ENCODE results near the gene MRPL2. TPM values are rescaled to one million over a fixed set of nuclear protein-coding genes. Genes with fewer than 3 reads are reported as not detected.

MRPL2 gene
- total and polyA plus RNA-seq, 2 donors (not counting 1 experiment from before 2014, with no cell fraction given): 18.2 to 20.3 TPM

GRCh38 chr6:43090559-43090956 lies 31.3 kb upstream of the MRPL2 start:
- peak in 1 of 2 donors; percentile 32 for DNase-seq (ENCODE audit: low read depth in 2 of 2)

GRCh38 chr6:43089874-43090558 lies 30.8 kb upstream of the MRPL2 start:
- H3K4me2 ChIP-seq (ENCODE audit: extremely low read depth, insufficient read depth, low read length): no peak overlapping the region
- H3K27me3 ChIP-seq (ENCODE audit: control insufficient read depth, insufficient read depth, low read length): no peaks in the 10 kb centered on the region
- no peaks in the 10 kb centered on the region for H3K9me3 ChIP-seq (ENCODE audit: control insufficient read depth, insufficient read depth, low read depth, low read length)
- H2AFZ ChIP-seq (ENCODE audit: low read length): no peak overlapping the region
- no peaks in the 10 kb centered on the region for H3K36me3 ChIP-seq (ENCODE audit: control insufficient read depth, insufficient read depth, low read length)
- peak; percentile 20 to 50 for DNase-seq (ENCODE audit: low read depth in 2 of 2)
- no peak for TF ChIP-seq EZH2 (IDR thresholded peaks at IDR 0.05; ENCODE audit: low read length, missing control alignments)
- no peak for TF ChIP-seq CTCF (conservative IDR thresholded peaks at IDR 0.05 in 1 of 2, IDR thresholded peaks at IDR 0.05 in 1 of 2; ENCODE audit: low read depth in 1 of 2, low read length in 2 of 2)
- H3K9ac ChIP-seq (ENCODE audit: insufficient read depth, low read length): no peak overlapping the region
- no peak overlapping the region for H3K27ac ChIP-seq (ENCODE audit: insufficient read depth, low read length)
- no peak overlapping the region for H3K4me3 ChIP-seq (replicated peaks in 1 of 4; ENCODE audit: control extremely low read depth in 1 of 4, insufficient read depth in 1 of 4, low read depth in 3 of 4, low read length in 4 of 4)
- H4K20me1 ChIP-seq (ENCODE audit: control insufficient read depth, extremely low read depth, insufficient read depth, low read length): no peaks in the 10 kb centered on the region
- H3K79me2 ChIP-seq (ENCODE audit: control insufficient read depth, insufficient read depth, low read length): no peaks in the 10 kb centered on the region
- H3K4me1 ChIP-seq (ENCODE audit: control insufficient read depth, extremely low read depth, insufficient read depth, low read length): peaks cover 7% of the 10 kb centered on the region

More at GRCh38 chr6:43090559-43090956, 31.3 kb upstream of the MRPL2 start:
- no peak overlapping the region for H3K9ac ChIP-seq (ENCODE audit: insufficient read depth, low read length)
- TF ChIP-seq EZH2 (IDR thresholded peaks at IDR 0.05; ENCODE audit: low read length, missing control alignments): no peak
- TF ChIP-seq CTCF (conservative IDR thresholded peaks at IDR 0.05 in 1 of 2, IDR thresholded peaks at IDR 0.05 in 1 of 2; ENCODE audit: low read depth in 1 of 2, low read length in 2 of 2): no peak
- no peak overlapping the region for H3K4me3 ChIP-seq (replicated peaks in 1 of 4; ENCODE audit: control extremely low read depth in 1 of 4, insufficient read depth in 1 of 4, low read depth in 3 of 4, low read length in 4 of 4)
- H3K79me2 ChIP-seq (ENCODE audit: control insufficient read depth, insufficient read depth, low read length): peaks cover 2% of the 10 kb centered on the region
- H3K36me3 ChIP-seq (ENCODE audit: control insufficient read depth, insufficient read depth, low read length): no peaks in the 10 kb centered on the region
- H3K27me3 ChIP-seq (ENCODE audit: control insufficient read depth, insufficient read depth, low read length): no peaks in the 10 kb centered on the region
- H3K4me1 ChIP-seq (ENCODE audit: control insufficient read depth, extremely low read depth, insufficient read depth, low read length): peaks cover 7% of the 10 kb centered on the region
- no peaks in the 10 kb centered on the region for H4K20me1 ChIP-seq (ENCODE audit: control insufficient read depth, extremely low read depth, insufficient read depth, low read length)
- no peak overlapping the region for H2AFZ ChIP-seq (ENCODE audit: low read length)
- no peak overlapping the region for H3K4me2 ChIP-seq (ENCODE audit: extremely low read depth, insufficient read depth, low read length)
- no peaks in the 10 kb centered on the region for H3K9me3 ChIP-seq (ENCODE audit: control insufficient read depth, insufficient read depth, low read depth, low read length)
- no peak overlapping the region for H3K27ac ChIP-seq (ENCODE audit: insufficient read depth, low read length)

GRCh38 chr6:43089467-43089866 lies 30.2 kb upstream of the MRPL2 start:
- H3K9me3 ChIP-seq (ENCODE audit: control insufficient read depth, insufficient read depth, low read depth, low read length): no peaks in the 10 kb centered on the region
- H3K4me2 ChIP-seq (ENCODE audit: extremely low read depth, insufficient read depth, low read length): no peak overlapping the region
- no peak overlapping the region for H3K9ac ChIP-seq (ENCODE audit: insufficient read depth, low read length)
- no peaks in the 10 kb centered on the region for H3K36me3 ChIP-seq (ENCODE audit: control insufficient read depth, insufficient read depth, low read length)
- H3K27ac ChIP-seq (ENCODE audit: insufficient read depth, low read length): no peak overlapping the region
- no peaks in the 10 kb centered on the region for H4K20me1 ChIP-seq (ENCODE audit: control insufficient read depth, extremely low read depth, insufficient read depth, low read length)
- H2AFZ ChIP-seq (ENCODE audit: low read length): no peak overlapping the region
- TF ChIP-seq EZH2 (IDR thresholded peaks at IDR 0.05; ENCODE audit: low read length, missing control alignments) (no peak), CTCF (conservative IDR thresholded peaks at IDR 0.05 in 1 of 2, IDR thresholded peaks at IDR 0.05 in 1 of 2; ENCODE audit: low read depth in 1 of 2, low read length in 2 of 2) (no peak)
- H3K27me3 ChIP-seq (ENCODE audit: control insufficient read depth, insufficient read depth, low read length): no peaks in the 10 kb centered on the region
- no peak overlapping the region for H3K4me3 ChIP-seq (replicated peaks in 1 of 4; ENCODE audit: control extremely low read depth in 1 of 4, insufficient read depth in 1 of 4, low read depth in 3 of 4, low read length in 4 of 4)
- no peak for DNase-seq (ENCODE audit: low read depth in 2 of 2)
- peaks cover 7% of the 10 kb centered on the region for H3K4me1 ChIP-seq (ENCODE audit: control insufficient read depth, extremely low read depth, insufficient read depth, low read length)
- peaks cover 2% of the 10 kb centered on the region for H3K79me2 ChIP-seq (ENCODE audit: control insufficient read depth, insufficient read depth, low read length)

Data from fibroblast of lung (primary cell).